22Rv1 (cell line): Measurements from ENCODE around the gene PLCB3.

Experiments
- H3K27ac ChIP-seq: fragments of 450-650 bp; 2 replicates; pipeline ENCODE4 v1.5.1; 2017
- CTCF ChIP-seq: fragments of 450-650 bp; IDR thresholded peaks from 2 replicates; pipeline ENCODE4 v1.5.1; 2017; ENCODE audit warnings: mild to moderate bottlenecking
- ZFX ChIP-seq: fragments of 450-650 bp; IDR thresholded peaks from 2 replicates; pipeline ENCODE4 v1.6.1; 2017; ENCODE audit warnings: antibody characterized with exemption, borderline replicate concordance

PLCB3 gene

GRCh38 chr11:64251016-64251752 is at the start of gene PLCB3:
PLCB3 (plus strand) TSS chr11:64251530; CDS start chr11:64251650, 120 bp downstream.
- peak within 1 kb of the TSS; percentile 82 for H3K27ac ChIP-seq
- TF ChIP-seq CTCF (peak; percentile 96), ZFX (no peak)

GRCh38 chr11:64201543-64201942 is 49.8 kb upstream of the PLCB3 start:
- 0 out of 2 replicates have a peak overlapping the region, but pooled peaks have one; percentile 12 for H3K27ac ChIP-seq
- no peak for TF ChIP-seq ZFX
- TF ChIP-seq CTCF, result no peak

GRCh38 chr11:64202992-64203391 is 48.3 kb upstream of the PLCB3 start:
- TF ChIP-seq ZFX, result no peak
- TF ChIP-seq CTCF, result no peak
- H3K27ac ChIP-seq, result peak overlapping the region; percentile 40; the same call in 1 of the 2 replicates

GRCh38 chr11:64203421-64204079 is 47.8 kb upstream of the PLCB3 start:
- peak overlapping the region; percentile 40 for H3K27ac ChIP-seq
- TF ChIP-seq CTCF, result no peak
- no peak for TF ChIP-seq ZFX

- H3K27ac ChIP-seq, result peak overlapping the region; percentile 40
- TF ChIP-seq ZFX (no peak), CTCF (no peak)
Observed at GRCh38 chr11:64204080-64204440, 47.3 kb upstream of the PLCB3 start.

GRCh38 chr11:64204464-64204989 is 46.8 kb upstream of the PLCB3 start:
- peak overlapping the region; percentile 40 for H3K27ac ChIP-seq
- TF ChIP-seq CTCF (peak; percentile 92), ZFX (no peak)
